ENCODE data around the gene SASH3.

SASH3 gene

DNA sequence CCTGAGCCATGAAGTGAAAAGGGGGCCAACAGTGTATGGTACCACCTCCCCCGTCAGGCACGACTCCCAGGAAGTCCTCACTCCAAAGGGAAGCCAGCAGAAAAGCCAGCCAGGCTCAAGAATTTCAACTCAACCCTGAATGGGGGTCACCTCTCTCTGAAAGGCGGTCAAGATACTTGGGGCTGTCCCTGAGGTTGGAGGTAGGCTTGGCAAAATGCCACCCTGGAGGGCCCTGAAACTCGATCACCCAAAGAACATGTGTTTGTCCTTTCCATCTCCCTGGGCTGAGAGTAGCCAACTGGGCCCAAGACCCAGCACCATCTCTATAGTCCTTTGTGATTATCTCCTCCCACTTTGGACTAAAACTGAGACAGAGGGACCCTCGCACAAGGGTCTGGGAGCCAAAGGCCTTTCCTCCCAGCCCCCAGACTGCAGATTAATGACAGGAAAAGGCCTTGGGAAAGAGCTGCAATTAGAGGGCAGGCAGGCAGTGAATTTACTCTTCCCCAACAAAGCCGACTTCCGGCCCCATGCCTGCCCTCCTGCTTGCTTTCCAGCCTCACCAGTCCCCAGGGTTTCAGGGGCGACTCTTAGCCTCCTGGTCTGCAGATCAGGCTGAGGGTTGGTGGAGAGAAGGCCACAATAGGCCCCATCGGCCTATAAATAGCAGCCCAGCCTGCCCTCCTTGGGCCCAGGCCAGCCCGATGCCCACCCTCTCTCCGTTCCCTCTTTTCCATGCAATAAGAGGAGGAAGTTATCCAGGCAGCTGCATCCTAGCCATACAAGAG, 5.6 kb downstream of the SASH3 start:
- DNase-seq, result no peak

GRCh38 chrX:129786210-129786651, 6.5 kb downstream of the SASH3 start:
- no peak for DNase-seq

- DNase-seq, result no peak
Measured at GRCh38 chrX:129787336-129788055, 7.7 kb downstream of the SASH3 start.

GRCh38 chrX:129788527-129788926, 8.8 kb downstream of the SASH3 start:
- DNase-seq, result no peak

DNA sequence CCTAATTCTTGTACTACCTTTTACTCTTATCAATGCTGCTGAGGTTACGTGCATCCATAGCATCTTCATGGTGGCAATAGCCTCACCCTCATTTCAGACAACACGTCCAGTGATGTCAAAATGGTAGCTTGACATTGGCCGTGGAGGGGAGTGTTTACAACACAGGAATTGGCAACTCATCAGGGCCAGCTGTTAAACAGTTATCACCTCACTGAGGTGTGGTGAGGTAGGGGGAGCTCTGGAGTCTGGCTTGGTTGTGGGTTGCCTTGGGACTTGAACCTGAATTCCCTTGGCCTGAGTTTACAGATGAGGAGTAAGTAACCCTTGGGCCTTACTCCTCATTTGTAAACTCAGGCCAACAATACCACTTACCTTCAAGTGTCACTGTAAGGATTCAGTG, 10.4 kb downstream of the SASH3 start:
- DNase-seq, result no peak

DNA sequence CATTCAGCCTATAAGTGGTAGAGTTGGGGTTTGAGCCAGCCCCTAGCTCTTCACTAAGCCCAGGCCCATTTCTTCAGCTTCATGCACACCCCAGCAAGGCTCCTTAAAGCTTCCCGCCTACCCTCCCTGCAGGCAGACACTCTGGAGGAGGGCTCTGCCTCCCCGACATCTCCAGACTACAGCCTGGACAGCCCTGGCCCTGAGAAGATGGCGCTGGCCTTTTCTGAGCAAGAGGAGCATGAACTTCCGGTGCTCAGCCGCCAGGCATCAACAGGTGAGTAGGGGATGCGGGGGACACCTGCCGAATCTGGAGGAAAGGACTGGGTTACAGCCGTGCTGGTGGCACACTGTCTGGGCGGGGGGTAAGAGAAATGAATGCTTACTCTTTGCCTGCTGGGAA, 11.1 kb downstream of the SASH3 start:
- DNase-seq, result no peak

- no peak for DNase-seq
Measured at GRCh38 chrX:129791336-129791735, 11.6 kb downstream of the SASH3 start.

GRCh38 chrX:129791961-129792570, 12.3 kb downstream of the SASH3 start:
- no peak for DNase-seq

DNA sequence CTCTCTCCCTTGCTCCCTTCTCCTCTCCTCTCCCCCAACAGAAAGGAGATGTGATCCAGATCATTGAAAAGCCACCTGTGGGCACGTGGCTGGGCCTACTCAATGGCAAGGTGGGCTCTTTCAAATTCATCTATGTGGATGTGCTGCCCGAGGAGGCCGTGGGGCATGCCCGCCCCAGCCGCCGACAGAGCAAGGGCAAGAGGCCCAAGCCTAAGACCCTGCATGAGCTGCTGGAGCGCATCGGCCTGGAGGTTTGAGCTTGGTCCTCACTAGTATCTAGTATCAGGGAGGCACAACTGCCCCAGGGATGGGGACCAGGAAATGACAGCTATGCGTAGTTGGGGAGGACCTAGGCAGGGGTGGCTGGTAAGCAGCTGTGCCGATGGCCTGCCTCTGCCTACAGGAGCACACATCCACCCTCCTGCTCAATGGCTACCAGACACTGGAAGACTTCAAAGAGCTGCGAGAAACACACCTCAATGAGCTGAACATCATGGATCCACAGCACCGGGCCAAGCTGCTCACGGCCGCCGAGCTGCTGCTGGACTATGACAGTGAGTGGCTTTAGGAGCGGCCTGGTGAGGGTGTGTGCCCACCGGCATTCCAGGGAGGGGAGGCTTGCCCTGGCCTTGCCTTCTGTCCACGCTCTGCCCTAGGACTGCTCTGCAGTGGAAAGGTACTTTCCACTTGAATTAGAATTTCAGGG, 13.0 kb downstream of the SASH3 start:
- DNase-seq, result no peak

- DNase-seq, result no peak
Measured at GRCh38 chrX:129793604-129794191, 13.9 kb downstream of the SASH3 start.

DNA sequence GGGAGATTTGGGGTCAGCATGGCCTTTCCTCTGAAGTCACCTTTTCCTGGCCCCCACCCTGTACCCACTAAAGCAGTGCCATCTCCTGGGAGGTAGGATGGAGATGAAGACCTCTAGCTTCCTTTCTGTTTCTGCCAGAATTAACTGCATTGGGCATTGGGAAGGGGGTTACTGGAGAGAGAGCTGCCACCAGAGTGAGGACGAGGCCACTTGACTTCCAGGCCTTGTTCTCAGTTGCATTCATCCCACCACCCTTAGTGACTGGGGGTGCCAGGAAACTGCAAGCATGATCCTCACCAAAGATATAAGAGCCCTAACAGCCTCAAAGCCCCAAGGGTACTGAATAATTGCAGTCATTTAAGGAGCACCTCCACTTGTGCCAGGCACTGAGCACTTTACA, 15.8 kb downstream of the SASH3 start:
- DNase-seq, result no peak

GRCh38 chrX:129797251-129797906, 17.6 kb downstream of the SASH3 start:
- DNase-seq, result no peak

- DNase-seq, result no peak
Measured at GRCh38 chrX:129798456-129798855, 18.7 kb downstream of the SASH3 start.

DNA sequence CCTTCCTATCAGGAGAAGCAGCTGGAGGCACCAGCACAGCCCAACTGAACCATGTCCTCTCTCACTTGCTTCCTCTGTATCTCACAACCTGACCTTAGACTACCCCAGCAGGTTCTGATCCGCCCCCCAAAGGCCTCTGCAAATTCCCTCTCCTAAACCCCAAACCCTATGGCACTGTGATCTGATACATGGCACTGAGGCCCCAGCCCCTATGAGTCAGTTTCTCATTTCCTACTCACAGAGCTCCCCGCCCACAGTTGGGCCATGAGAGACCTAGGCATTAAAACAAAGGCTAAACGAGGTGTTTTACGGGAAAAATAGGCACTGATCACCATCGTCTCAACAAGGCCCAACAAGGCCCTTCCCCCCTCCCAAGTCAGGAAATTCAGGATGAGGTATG, 19.1 kb downstream of the SASH3 start:
- DNase-seq, result no peak

- no peak for DNase-seq
Measured at GRCh38 chrX:129800186-129800585, 20.4 kb downstream of the SASH3 start.

- no peak for DNase-seq
Measured at GRCh38 chrX:129802863-129803262, 23.1 kb downstream of the SASH3 start.

GRCh38 chrX:129804806-129805205, 25.1 kb downstream of the SASH3 start:
- DNase-seq, result no peak

GRCh38 chrX:129808158-129808828, 28.5 kb downstream of the SASH3 start:
- DNase-seq, result no peak

DNA sequence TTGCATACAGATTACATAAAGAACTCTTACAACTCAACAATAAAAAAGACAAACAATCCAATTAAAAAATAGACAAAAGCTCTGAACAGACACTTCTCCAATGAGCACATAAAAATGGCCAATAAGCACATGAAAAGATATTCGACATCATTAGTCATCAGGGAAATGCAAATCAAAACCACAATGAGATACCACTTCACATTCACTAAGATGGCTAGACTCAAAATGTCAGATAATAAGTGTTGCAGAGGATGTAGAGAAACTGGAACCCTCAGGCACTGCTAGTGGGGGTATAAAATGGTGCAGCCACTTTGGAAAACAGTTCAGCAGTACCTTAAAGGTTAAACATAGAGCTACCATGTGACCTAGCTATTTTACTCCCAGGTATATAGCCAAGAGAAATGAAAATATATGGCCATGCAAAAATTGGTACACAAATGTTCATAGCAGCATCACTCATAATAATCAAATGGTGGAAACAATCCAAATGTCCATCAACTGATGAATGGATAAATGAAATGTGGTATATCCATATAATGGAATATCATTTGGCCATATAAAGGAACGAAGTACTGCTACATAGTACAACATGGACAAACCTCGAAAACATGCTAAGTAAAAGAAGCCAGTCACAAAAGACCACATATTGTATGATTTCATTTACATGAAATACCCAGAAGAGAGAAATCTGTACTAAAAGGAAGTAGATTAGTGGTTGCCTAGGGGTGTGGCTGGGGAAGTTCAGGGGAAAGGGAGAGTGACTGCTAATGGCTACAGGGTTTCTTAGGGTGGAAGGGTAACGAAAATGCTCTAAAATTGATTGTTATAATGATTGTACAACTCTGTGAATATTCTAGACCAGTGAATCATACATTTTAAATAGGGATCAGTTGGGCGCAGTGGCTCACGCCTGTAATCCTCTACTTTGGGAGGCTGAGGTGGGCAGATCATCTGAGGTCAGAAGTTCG, 29.4 kb downstream of the SASH3 start:
- no peak for DNase-seq

- DNase-seq, result no peak
Measured at GRCh38 chrX:129813662-129814368, 34.1 kb downstream of the SASH3 start.

Data from amniotic stem cell (primary cell).